ENCODE data around the gene INHA. TPM values are rescaled to one million over a fixed set of nuclear protein-coding genes. Genes with fewer than 3 reads are reported as not detected.

Gene INHA
- polyA plus RNA-seq, 1 experiment, result 0.12 TPM

- no peaks in the 10 kb centered on the region for H3K27me3 ChIP-seq (ENCODE audit: control insufficient read depth, insufficient read depth, low read length)
- peaks cover 8% of the 10 kb centered on the region; the same call in 1 of the 2 replicates for H3K9me3 ChIP-seq (ENCODE audit: control insufficient read depth, insufficient read depth, low read length)
- CTCF ChIA-PET, result no interaction called here
- POLR2A ChIA-PET, result interaction anchor here (1.4 kb wide), 1 partner anchor 11 kb away, joined by 3 read pairs; no protein-coding TSS in a partner anchor
- H3K27ac ChIP-seq (ENCODE audit: low read depth, low read length), result no peak overlapping the region
- no peak for TF ChIP-seq CTCF (IDR thresholded peaks at IDR 0.05; ENCODE audit: low read depth, low read length)
- H3K4me3 ChIP-seq (ENCODE audit: low read depth, low read length), result no peak overlapping the region
- DNase-seq (ENCODE audit: low read depth, low spot score), result no peak
Measured at GRCh38 chr2:219563271-219563928, 8.7 kb upstream of the INHA start.

- ChIA-PET POLR2A (interaction anchor here (1.0 kb wide), 1 partner anchor 13 kb away, joined by 3 read pairs; no protein-coding TSS in a partner anchor), CTCF (no interaction called here)
- peaks cover 4% of the 10 kb centered on the region; the same call in 1 of the 2 replicates for H3K9me3 ChIP-seq (ENCODE audit: control insufficient read depth, insufficient read depth, low read length)
- no peak overlapping the region for H3K4me3 ChIP-seq (ENCODE audit: low read depth, low read length)
- no peak for TF ChIP-seq CTCF (IDR thresholded peaks at IDR 0.05; ENCODE audit: low read depth, low read length)
- DNase-seq (ENCODE audit: low read depth, low spot score), result no peak
- H3K27me3 ChIP-seq (ENCODE audit: control insufficient read depth, insufficient read depth, low read length), result no peaks in the 10 kb centered on the region
- no peak overlapping the region for H3K27ac ChIP-seq (ENCODE audit: low read depth, low read length)
Measured at GRCh38 chr2:219565130-219566080, 6.7 kb upstream of the INHA start.

GRCh38 chr2:219566640-219567039 is 5.5 kb upstream of the INHA start:
- Histone ChIP-seq H3K4me3 (ENCODE audit: low read depth, low read length) (no peak overlapping the region), H3K27me3 (ENCODE audit: control insufficient read depth, insufficient read depth, low read length) (no peaks in the 10 kb centered on the region), H3K27ac (ENCODE audit: low read depth, low read length) (no peak overlapping the region), H3K9me3 (ENCODE audit: control insufficient read depth, insufficient read depth, low read length) (peaks cover 4% of the 10 kb centered on the region; the same call in 1 of the 2 replicates)
- ChIA-PET CTCF (no interaction called here), POLR2A (no interaction called here)
- no peak for TF ChIP-seq CTCF (IDR thresholded peaks at IDR 0.05; ENCODE audit: low read depth, low read length)
- no peak for DNase-seq (ENCODE audit: low read depth, low spot score)

GRCh38 chr2:219567131-219567530 is 5.0 kb upstream of the INHA start:
- H3K9me3 ChIP-seq (ENCODE audit: control insufficient read depth, insufficient read depth, low read length), result peaks cover 4% of the 10 kb centered on the region; the same call in 1 of the 2 replicates
- CTCF ChIA-PET, result no interaction called here
- no peaks in the 10 kb centered on the region for H3K27me3 ChIP-seq (ENCODE audit: control insufficient read depth, insufficient read depth, low read length)
- no peak overlapping the region for H3K4me3 ChIP-seq (ENCODE audit: low read depth, low read length)
- DNase-seq (ENCODE audit: low read depth, low spot score), result no peak
- no peak overlapping the region for H3K27ac ChIP-seq (ENCODE audit: low read depth, low read length)
- no peak for TF ChIP-seq CTCF (IDR thresholded peaks at IDR 0.05; ENCODE audit: low read depth, low read length)
- POLR2A ChIA-PET, result no interaction called here
